ENCODE measurements around the gene TRHDE.

TRHDE gene

GRCh38 chr12:72602581-72602980 is 330.4 kb downstream of the TRHDE start:
- H3K36me3 ChIP-seq (ENCODE audit: insufficient read depth, insufficient read length, low read length): no peaks in the 10 kb centered on the region
- H3K9ac ChIP-seq (ENCODE audit: insufficient read length, low read depth): no peak overlapping the region
- no peaks in the 10 kb centered on the region for H3K4me1 ChIP-seq (ENCODE audit: insufficient read depth, insufficient read length)
- no peak overlapping the region for H3K4me3 ChIP-seq (ENCODE audit: insufficient read length, low read depth)
- TF ChIP-seq ZNF274 (IDR thresholded peaks at IDR 0.05; ENCODE audit: low read depth, low read length): no peak
- no peak for TF ChIP-seq SUZ12 (IDR thresholded peaks at IDR 0.05; ENCODE audit: extremely low read depth, insufficient read depth, insufficient read length)
- TF ChIP-seq YY1 (IDR thresholded peaks at IDR 0.05; ENCODE audit: insufficient read depth, insufficient read length): no peak
- no peaks in the 10 kb centered on the region for H3K27me3 ChIP-seq (ENCODE audit: insufficient read depth, insufficient read length)
- peaks cover 15% of the 10 kb centered on the region for H3K9me3 ChIP-seq (ENCODE audit: insufficient read depth, low read length)
- no peak for DNase-seq (ENCODE audit: low read depth, low spot score)

GRCh38 chr12:72605975-72606374 is 333.8 kb downstream of the TRHDE start:
- no peak for DNase-seq (ENCODE audit: low read depth, low spot score)
- Histone ChIP-seq H3K9me3 (ENCODE audit: insufficient read depth, low read length) (peaks cover 6% of the 10 kb centered on the region; the same call in 1 of the 2 replicates), H3K4me1 (ENCODE audit: insufficient read depth, insufficient read length) (no peaks in the 10 kb centered on the region), H3K36me3 (ENCODE audit: insufficient read depth, insufficient read length, low read length) (no peaks in the 10 kb centered on the region), H3K4me3 (ENCODE audit: insufficient read length, low read depth) (no peak overlapping the region), H3K9ac (ENCODE audit: insufficient read length, low read depth) (no peak overlapping the region), H3K27me3 (ENCODE audit: insufficient read depth, insufficient read length) (no peaks in the 10 kb centered on the region)
- no peak for TF ChIP-seq SUZ12 (IDR thresholded peaks at IDR 0.05; ENCODE audit: extremely low read depth, insufficient read depth, insufficient read length)
- no peak for TF ChIP-seq YY1 (IDR thresholded peaks at IDR 0.05; ENCODE audit: insufficient read depth, insufficient read length)
- no peak for TF ChIP-seq ZNF274 (IDR thresholded peaks at IDR 0.05; ENCODE audit: low read depth, low read length)

- Histone ChIP-seq H3K36me3 (ENCODE audit: insufficient read depth, insufficient read length, low read length) (no peaks in the 10 kb centered on the region), H3K9ac (ENCODE audit: insufficient read length, low read depth) (no peak overlapping the region), H3K27me3 (ENCODE audit: insufficient read depth, insufficient read length) (no peaks in the 10 kb centered on the region), H3K9me3 (ENCODE audit: insufficient read depth, low read length) (peaks cover 4% of the 10 kb centered on the region; the same call in 1 of the 2 replicates), H3K4me3 (ENCODE audit: insufficient read length, low read depth) (no peak overlapping the region), H3K4me1 (ENCODE audit: insufficient read depth, insufficient read length) (no peaks in the 10 kb centered on the region)
- no peak for TF ChIP-seq YY1 (IDR thresholded peaks at IDR 0.05; ENCODE audit: insufficient read depth, insufficient read length)
- DNase-seq (ENCODE audit: low read depth, low spot score): no peak
Observed at GRCh38 chr12:72610342-72610741, 338.2 kb downstream of the TRHDE start.

DNA sequence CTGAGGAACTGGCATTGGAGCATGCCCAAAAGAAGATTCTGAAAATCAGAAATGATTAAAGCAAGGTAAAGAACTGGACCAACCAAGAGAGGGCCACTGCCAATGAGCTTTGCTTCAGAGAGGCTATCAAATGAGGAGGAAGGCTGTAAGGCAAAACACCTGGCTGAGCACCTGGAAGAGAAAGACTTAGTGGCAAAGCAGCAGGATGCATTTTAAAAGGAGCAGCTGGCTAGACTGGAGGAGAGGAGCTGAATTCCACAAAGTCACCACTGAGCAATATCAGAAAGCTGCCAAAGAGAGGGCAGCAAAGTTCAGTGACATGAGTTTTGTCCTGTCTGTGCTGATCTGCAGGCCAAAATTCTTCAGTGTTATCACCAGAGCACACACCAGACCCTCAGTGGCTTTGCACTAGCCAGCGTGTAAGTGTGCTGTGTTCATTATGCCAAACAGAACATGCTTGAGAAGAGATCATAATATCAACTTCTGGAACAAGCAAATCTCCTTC is 338.7 kb downstream of the TRHDE start:
- TF ChIP-seq ZNF274 (IDR thresholded peaks at IDR 0.05; ENCODE audit: low read depth, low read length): no peak
- TF ChIP-seq YY1 (IDR thresholded peaks at IDR 0.05; ENCODE audit: insufficient read depth, insufficient read length): no peak
- no peak for TF ChIP-seq SUZ12 (IDR thresholded peaks at IDR 0.05; ENCODE audit: extremely low read depth, insufficient read depth, insufficient read length)
- Histone ChIP-seq H3K9ac (ENCODE audit: insufficient read length, low read depth) (no peak overlapping the region), H3K4me1 (ENCODE audit: insufficient read depth, insufficient read length) (no peaks in the 10 kb centered on the region), H3K36me3 (ENCODE audit: insufficient read depth, insufficient read length, low read length) (no peaks in the 10 kb centered on the region), H3K9me3 (ENCODE audit: insufficient read depth, low read length) (peaks cover 4% of the 10 kb centered on the region; the same call in 1 of the 2 replicates), H3K4me3 (ENCODE audit: insufficient read length, low read depth) (no peak overlapping the region), H3K27me3 (ENCODE audit: insufficient read depth, insufficient read length) (no peaks in the 10 kb centered on the region)
- DNase-seq (ENCODE audit: low read depth, low spot score): no peak

DNA sequence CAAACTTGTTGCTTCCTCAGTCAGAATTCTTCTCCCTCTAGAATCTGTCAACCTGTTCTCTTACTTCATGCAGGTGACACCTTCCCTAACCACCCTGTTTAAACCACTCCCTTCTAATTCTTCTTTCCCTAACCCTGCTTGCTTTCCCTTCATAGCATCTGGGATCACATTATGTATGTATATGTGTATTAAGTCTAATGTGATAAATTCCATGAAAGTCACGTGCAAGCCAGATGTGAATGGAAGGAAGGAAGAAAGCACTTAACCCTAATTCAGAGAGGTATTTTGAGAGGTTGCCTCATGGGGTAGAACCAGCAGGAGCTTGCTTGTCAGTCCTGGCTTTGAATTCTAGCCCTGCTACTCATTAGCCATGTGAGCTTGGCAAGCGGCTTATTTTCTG is 340.0 kb downstream of the TRHDE start:
- Histone ChIP-seq H3K9me3 (ENCODE audit: insufficient read depth, low read length) (peaks cover 1% of the 10 kb centered on the region; the same call in 1 of the 2 replicates), H3K4me1 (ENCODE audit: insufficient read depth, insufficient read length) (no peaks in the 10 kb centered on the region), H3K4me3 (ENCODE audit: insufficient read length, low read depth) (no peak overlapping the region), H3K36me3 (ENCODE audit: insufficient read depth, insufficient read length, low read length) (no peaks in the 10 kb centered on the region), H3K27me3 (ENCODE audit: insufficient read depth, insufficient read length) (no peaks in the 10 kb centered on the region), H3K9ac (ENCODE audit: insufficient read length, low read depth) (no peak overlapping the region)
- no peak for DNase-seq (ENCODE audit: low read depth, low spot score)
- TF ChIP-seq SUZ12 (IDR thresholded peaks at IDR 0.05; ENCODE audit: extremely low read depth, insufficient read depth, insufficient read length) (no peak), YY1 (IDR thresholded peaks at IDR 0.05; ENCODE audit: insufficient read depth, insufficient read length) (no peak), ZNF274 (IDR thresholded peaks at IDR 0.05; ENCODE audit: low read depth, low read length) (no peak)

DNA sequence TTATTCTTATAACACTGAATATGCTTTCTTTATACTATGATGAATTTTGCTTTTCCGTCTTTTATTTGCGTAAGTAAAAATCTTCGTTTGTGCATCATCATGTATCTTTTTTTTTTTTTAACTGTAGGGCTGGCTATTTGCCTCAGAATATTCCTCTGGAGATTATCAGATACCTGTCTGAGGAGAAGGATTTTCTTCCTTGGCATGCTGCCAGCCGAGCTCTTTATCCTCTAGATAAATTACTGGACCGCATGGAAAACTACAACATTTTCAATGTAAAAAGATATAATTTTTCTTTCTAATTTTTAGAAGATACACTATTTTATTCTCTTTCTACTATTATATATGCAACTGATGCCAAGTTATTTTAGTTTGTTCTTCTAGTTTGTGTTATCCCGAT is 346.6 kb downstream of the TRHDE start:
- H3K36me3 ChIP-seq (ENCODE audit: insufficient read depth, insufficient read length, low read length): no peaks in the 10 kb centered on the region
- H3K27me3 ChIP-seq (ENCODE audit: insufficient read depth, insufficient read length): no peaks in the 10 kb centered on the region
- H3K9me3 ChIP-seq (ENCODE audit: insufficient read depth, low read length): no peaks in the 10 kb centered on the region
- DNase-seq (ENCODE audit: low read depth, low spot score): no peak
- no peak overlapping the region for H3K9ac ChIP-seq (ENCODE audit: insufficient read length, low read depth)
- TF ChIP-seq SUZ12 (IDR thresholded peaks at IDR 0.05; ENCODE audit: extremely low read depth, insufficient read depth, insufficient read length) (no peak), ZNF274 (IDR thresholded peaks at IDR 0.05; ENCODE audit: low read depth, low read length) (no peak), YY1 (IDR thresholded peaks at IDR 0.05; ENCODE audit: insufficient read depth, insufficient read length) (no peak)
- H3K4me1 ChIP-seq (ENCODE audit: insufficient read depth, insufficient read length): no peaks in the 10 kb centered on the region
- no peak overlapping the region for H3K4me3 ChIP-seq (ENCODE audit: insufficient read length, low read depth)

DNA sequence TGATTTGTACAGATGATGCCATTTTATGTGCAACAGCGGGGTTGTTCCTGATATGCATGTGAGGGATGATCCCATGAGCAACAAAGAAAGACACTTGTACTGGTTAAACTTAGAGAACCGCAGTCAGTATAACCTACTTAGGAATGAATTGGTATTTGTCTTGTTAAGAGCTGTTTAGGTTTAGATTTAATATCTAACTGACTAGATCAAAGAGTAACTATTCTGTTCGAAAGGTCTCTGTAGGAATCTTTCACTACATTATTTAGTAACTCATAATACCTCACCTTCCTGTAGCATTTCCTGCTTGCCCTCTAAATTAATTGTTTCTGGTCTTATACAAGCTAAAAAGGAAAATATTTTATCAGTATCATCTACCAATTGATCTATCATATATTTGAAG is 350.4 kb downstream of the TRHDE start:
- Histone ChIP-seq H3K36me3 (ENCODE audit: insufficient read depth, insufficient read length, low read length) (no peaks in the 10 kb centered on the region), H3K4me3 (ENCODE audit: insufficient read length, low read depth) (no peak overlapping the region), H3K9ac (ENCODE audit: insufficient read length, low read depth) (no peak overlapping the region), H3K4me1 (ENCODE audit: insufficient read depth, insufficient read length) (no peaks in the 10 kb centered on the region), H3K27me3 (ENCODE audit: insufficient read depth, insufficient read length) (no peaks in the 10 kb centered on the region), H3K9me3 (ENCODE audit: insufficient read depth, low read length) (no peaks in the 10 kb centered on the region)
- DNase-seq (ENCODE audit: low read depth, low spot score): no peak
- TF ChIP-seq YY1 (IDR thresholded peaks at IDR 0.05; ENCODE audit: insufficient read depth, insufficient read length): no peak
- no peak for TF ChIP-seq SUZ12 (IDR thresholded peaks at IDR 0.05; ENCODE audit: extremely low read depth, insufficient read depth, insufficient read length)
- no peak for TF ChIP-seq ZNF274 (IDR thresholded peaks at IDR 0.05; ENCODE audit: low read depth, low read length)
